D721Med (cell line): ENCODE measurements around the gene BACH2.

Experiments
- DNase-seq: peaks from one replicate; pipeline ENCODE4 v3.0.0; 2011; ENCODE audit warnings: low spot score; ENCODE audit not compliant: insufficient read length
- FAIRE-seq: peaks from 2 replicates; lab custom pipeline; 2011; peaks lifted over from hg19 to GRCh38; lab: Jason Lieb, UNC
- TF ChIP-seq, protein P1 (sequence below): IDR thresholded peaks from 2 replicates; pipeline ENCODE4 v1.5.1; 2012; ENCODE audit warnings: mild to moderate bottlenecking, control low read depth; ENCODE audit not compliant: insufficient read depth; ENCODE audit errors: missing control alignments

The BACH2 gene

DNA sequence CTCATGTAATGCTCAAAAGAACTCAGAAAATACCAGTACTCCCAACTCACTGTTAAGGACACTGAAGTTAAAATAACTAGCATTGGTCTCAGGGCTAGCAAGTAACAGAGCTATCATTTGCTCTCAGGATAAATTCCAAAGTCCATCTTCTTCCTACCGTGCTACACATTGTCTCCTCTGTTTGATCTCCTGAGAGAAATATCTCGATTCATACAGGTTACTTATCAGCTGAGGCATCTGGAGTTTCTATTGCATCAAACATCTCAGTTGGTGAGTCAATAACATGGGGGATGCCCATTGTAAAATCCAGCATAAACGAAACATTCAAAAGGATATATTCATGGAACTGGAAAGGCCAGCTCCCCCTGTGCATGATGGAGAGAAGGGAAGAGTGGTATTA lies 147.4 kb downstream of the BACH2 start:
- FAIRE-seq (no peak), DNase-seq (no peak)
- TF ChIP-seq, protein P1, sequence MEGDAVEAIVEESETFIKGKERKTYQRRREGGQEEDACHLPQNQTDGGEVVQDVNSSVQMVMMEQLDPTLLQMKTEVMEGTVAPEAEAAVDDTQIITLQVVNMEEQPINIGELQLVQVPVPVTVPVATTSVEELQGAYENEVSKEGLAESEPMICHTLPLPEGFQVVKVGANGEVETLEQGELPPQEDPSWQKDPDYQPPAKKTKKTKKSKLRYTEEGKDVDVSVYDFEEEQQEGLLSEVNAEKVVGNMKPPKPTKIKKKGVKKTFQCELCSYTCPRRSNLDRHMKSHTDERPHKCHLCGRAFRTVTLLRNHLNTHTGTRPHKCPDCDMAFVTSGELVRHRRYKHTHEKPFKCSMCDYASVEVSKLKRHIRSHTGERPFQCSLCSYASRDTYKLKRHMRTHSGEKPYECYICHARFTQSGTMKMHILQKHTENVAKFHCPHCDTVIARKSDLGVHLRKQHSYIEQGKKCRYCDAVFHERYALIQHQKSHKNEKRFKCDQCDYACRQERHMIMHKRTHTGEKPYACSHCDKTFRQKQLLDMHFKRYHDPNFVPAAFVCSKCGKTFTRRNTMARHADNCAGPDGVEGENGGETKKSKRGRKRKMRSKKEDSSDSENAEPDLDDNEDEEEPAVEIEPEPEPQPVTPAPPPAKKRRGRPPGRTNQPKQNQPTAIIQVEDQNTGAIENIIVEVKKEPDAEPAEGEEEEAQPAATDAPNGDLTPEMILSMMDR = no peak

DNA sequence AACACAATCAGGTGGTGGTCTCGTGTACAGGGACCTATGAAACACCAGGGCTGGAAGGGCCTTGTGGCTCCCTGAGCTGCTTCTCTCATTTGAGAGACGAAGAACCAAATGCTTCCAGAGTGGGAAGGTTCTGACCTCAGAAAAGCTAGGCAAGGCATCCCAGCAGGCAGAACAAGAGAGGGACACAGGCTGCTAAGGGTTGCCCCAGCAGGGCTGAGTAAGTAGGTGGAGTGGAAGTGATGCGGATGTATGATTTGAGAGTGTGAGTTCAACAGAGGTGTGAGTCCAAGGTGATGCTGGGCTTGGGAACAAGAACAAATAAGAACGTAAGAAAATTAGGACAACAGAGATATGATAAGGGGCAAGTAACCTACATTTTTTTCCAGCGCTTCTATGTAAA lies 147.8 kb downstream of the BACH2 start:
- FAIRE-seq = no peak
- DNase-seq = no peak
- TF ChIP-seq, protein P1 = no peak

DNA sequence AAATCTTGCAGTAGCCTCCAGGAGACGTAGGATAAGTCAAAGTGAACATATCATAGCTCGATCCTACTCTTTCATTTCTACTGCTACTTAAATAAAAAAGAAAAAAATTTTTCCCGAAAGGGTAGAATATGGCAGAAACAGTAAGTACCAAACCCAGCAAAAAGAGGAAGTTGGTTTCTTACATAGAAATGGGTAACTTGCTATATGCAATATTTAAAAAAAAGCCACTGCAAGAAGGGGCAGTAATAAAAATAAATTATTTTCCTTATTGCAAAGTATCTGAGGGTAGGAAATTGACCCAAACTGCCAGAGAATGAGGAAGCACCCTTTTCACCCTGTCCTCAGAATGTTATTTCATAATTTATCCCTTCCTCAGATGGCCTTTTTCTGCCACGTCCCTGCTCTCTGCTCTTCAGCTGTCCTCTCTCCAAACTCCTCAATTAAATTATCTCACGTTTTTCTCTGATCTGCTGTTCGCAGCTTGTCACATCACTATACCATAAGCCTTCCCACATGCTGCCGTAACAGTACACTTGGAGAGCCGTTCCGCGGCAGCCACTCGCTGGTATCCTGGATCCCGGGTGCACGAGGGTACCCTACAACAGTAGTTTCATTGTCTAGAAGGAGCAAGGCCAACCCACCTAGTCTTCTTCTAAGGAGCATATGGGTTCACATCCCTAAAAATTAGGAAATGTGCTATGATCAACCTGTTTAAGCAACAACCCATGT lies 149.6 kb downstream of the BACH2 start:
- TF ChIP-seq, protein P1 = no peak
- FAIRE-seq (no peak), DNase-seq (no peak)

DNA sequence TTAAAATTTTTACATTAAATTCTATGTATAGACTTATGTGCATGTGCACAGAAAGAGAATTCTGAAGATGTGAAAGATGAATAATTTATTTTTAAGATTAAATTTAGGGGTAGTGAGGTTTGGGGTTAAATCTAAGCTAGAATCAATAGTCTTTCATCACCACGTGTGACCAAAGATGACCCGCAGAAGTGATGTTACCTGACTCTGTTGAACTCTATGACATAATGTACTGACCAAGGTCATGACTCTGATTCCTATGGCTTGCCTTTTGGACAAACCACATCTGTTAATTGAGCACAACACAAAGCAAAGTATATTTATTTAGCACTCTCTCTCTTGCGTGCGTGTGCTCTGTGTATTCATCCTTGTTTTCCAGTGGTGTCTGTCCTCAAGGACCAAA lies 150.6 kb downstream of the BACH2 start:
- DNase-seq = no peak
- TF ChIP-seq, protein P1 = no peak
- FAIRE-seq = no peak

DNA sequence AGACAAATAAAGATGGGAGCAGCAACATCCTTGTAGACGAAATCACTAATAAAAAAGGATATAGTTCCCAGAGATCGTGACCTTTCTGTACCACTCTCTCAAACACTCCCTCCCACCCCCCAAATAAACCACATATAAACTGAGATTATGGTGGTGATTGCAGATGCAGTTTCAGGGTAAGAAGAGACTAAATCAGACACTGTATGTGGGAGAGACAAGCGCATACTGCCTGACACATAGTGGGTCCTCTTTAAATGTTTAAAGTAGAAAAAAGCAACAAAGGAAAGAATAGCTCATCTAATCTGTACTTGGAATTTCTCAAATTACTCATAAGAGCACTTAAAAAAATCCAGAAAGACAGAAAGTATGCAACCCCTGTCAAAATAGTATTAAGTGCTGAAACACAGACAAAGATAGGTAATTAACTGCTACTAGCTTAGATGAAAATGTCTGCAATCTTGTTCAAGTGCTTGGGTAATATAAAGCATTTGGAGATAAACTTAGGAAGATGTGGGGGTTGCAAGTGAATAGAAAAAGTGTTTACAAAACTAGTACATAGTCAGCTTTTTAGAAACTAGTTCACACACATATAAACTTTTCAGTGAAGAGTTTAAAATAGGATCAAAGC lies 151.6 kb downstream of the BACH2 start:
- DNase-seq = no peak
- TF ChIP-seq, protein P1 = no peak
- no peak for FAIRE-seq

DNA sequence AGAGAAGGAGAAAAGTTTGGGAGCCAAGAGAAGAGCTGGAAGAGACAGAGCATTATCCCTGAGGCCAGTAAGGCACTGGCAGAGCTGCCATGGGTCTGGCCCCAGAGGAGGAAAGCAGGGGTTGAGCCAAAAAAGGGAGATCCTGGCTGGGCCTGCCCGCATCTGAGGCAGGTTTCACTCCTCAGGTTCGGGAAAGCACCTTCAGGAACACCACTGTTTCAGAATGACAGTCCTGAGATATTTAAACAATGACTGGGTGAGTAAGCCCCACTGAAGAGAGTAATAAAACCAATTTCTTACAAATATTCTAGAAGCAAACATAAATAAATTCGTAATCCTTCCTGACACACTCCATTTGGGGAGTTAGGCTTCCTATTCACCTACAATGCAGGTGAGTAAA lies 152.2 kb downstream of the BACH2 start:
- DNase-seq (no peak), FAIRE-seq (no peak)
- TF ChIP-seq, protein P1 = no peak

DNA sequence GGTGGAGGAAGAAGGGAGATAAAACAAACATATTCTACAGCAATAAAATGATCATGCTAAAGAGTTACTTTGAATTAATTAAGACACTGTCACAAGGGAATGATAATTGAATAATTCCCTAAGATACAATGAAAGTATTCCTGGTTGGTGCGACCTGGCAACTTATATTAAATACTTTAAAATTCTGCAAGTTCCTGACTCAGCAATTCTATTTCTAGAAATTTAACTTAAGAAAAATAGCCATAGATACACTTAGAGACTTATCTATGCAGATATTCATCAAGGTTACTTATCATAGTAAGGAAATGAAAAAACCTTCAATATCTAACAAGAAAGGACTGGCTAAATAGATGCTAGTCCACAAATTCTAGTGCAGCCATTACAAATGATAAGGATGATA lies 156.0 kb downstream of the BACH2 start:
- TF ChIP-seq, protein P1 = no peak
- no peak for DNase-seq
- no peak for FAIRE-seq
